DOHH2 (cell line): ENCODE measurements around the gene ATP13A3.
"Not testable (repeated sequence)": the region's sequence is repeated elsewhere in the genome, so short reads cannot be mapped to it uniquely, and the experiment has no call there.

Source experiments
- H3F3A ChIP-seq: fragments of 200-600 bp; sonication (generic), shearing (Covaris generic); 2 replicates; pipeline ENCODE4 v1.6.0; 2016; ENCODE audit warnings: antibody characterized with exemption, mild to moderate bottlenecking; ENCODE audit not compliant: control insufficient read depth, insufficient read depth
- H3K27ac ChIP-seq: fragments of 200-600 bp; sonication (generic); 2 replicates; pipeline ENCODE4 v1.5.1; 2014; ENCODE audit warnings: low read depth, mild to moderate bottlenecking, low read length, moderate library complexity
- H3K27me3 ChIP-seq: fragments of 200-600 bp; sonication (generic); 2 replicates; pipeline ENCODE4 v1.6.1; 2014; ENCODE audit warnings: mild to moderate bottlenecking, low read length, mixed read lengths; ENCODE audit not compliant: control insufficient read depth
- H3K36me3 ChIP-seq: fragments of 200-600 bp; sonication (generic); 2 replicates; pipeline ENCODE4 v1.6.1; 2014; ENCODE audit warnings: mild to moderate bottlenecking, low read length, moderate library complexity, mixed read lengths; ENCODE audit not compliant: control insufficient read depth
- H3K4me1 ChIP-seq: fragments of 200-600 bp; sonication (generic); 2 replicates; pipeline ENCODE4 v1.6.1; 2014; ENCODE audit warnings: mild to moderate bottlenecking, low read length, mixed read lengths; ENCODE audit not compliant: control insufficient read depth
- H3K4me2 ChIP-seq: fragments of 200-600 bp; sonication (generic); 2 replicates; pipeline ENCODE4 v1.6.0; 2014; ENCODE audit warnings: mild to moderate bottlenecking, low read length, moderate library complexity
- H3K4me3 ChIP-seq: fragments of 200-600 bp; sonication (generic); 2 replicates; pipeline ENCODE4 v1.5.1; 2014; ENCODE audit warnings: mild to moderate bottlenecking, low read length, mixed read lengths
- H3K79me2 ChIP-seq: fragments of 200-600 bp; sonication (generic); 2 replicates; pipeline ENCODE4 v1.6.1; 2014; ENCODE audit warnings: mild to moderate bottlenecking, low read length, mixed read lengths; ENCODE audit not compliant: control insufficient read depth
- H3K9me2 ChIP-seq: fragments of 200-600 bp; sonication (generic); replicated peaks from 2 replicates; pipeline ENCODE4 v1.6.1; 2014; ENCODE audit warnings: mild to moderate bottlenecking, low read length, mixed read lengths; ENCODE audit not compliant: control insufficient read depth
- H3K9me3 ChIP-seq: fragments of 200-600 bp; sonication (generic); 2 replicates; pipeline ENCODE4 v1.6.1; 2014; ENCODE audit warnings: antibody characterized with exemption, low read length, mixed read lengths; ENCODE audit not compliant: control insufficient read depth, insufficient read depth
- H4K20me1 ChIP-seq: fragments of 200-600 bp; sonication (generic); 2 replicates; pipeline ENCODE4 v1.6.0; 2014; ENCODE audit warnings: low read depth, mild to moderate bottlenecking, antibody characterized with exemption, low read length, moderate library complexity; ENCODE audit not compliant: control insufficient read depth, insufficient read depth
- EZH2phosphoT487 ChIP-seq: fragments of 200-600 bp; sonication (generic); IDR thresholded peaks from 2 replicates; pipeline ENCODE4 v1.6.1; 2017; ENCODE audit warnings: borderline replicate concordance, mild to moderate bottlenecking, antibody characterized with exemption, low read length, moderate library complexity, mixed read lengths
- TF ChIP-seq, protein P1 (sequence below): fragments of 200-600 bp; sonication (generic); IDR thresholded peaks from one replicate; pipeline ENCODE4 v1.5.1; 2014; ENCODE audit warnings: antibody characterized with exemption, mild to moderate bottlenecking, low read depth, low read length; ENCODE audit not compliant: poor library complexity, severe bottlenecking

The ATP13A3 gene

DNA sequence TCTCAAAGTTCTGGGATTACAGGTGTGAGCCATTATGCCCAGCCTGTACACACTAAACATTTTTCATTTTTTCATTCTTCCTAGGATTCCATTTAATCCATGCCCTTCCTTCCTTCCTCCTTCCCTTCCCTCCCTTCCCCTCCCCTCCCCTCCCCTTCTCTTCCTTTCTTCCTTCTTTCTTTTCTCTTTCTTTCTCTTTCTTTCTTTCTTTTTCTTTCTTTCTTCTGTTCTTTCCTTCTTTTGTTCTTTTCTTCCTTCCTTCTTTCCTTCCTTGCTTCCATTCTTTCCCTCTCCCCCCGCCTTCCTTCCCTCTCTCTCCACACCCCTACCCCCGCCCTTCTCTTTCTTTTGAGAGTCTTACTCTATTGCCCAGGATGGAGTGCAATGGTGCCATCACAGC is 40.9 kb upstream of the ATP13A3 start:
- no peak for TF ChIP-seq EZH2phosphoT487
- TF ChIP-seq, protein P1, sequence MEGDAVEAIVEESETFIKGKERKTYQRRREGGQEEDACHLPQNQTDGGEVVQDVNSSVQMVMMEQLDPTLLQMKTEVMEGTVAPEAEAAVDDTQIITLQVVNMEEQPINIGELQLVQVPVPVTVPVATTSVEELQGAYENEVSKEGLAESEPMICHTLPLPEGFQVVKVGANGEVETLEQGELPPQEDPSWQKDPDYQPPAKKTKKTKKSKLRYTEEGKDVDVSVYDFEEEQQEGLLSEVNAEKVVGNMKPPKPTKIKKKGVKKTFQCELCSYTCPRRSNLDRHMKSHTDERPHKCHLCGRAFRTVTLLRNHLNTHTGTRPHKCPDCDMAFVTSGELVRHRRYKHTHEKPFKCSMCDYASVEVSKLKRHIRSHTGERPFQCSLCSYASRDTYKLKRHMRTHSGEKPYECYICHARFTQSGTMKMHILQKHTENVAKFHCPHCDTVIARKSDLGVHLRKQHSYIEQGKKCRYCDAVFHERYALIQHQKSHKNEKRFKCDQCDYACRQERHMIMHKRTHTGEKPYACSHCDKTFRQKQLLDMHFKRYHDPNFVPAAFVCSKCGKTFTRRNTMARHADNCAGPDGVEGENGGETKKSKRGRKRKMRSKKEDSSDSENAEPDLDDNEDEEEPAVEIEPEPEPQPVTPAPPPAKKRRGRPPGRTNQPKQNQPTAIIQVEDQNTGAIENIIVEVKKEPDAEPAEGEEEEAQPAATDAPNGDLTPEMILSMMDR: no peak
- H4K20me1 ChIP-seq: no peaks in the 10 kb centered on the region
- no peaks in the 10 kb centered on the region for H3K9me2 ChIP-seq

DNA sequence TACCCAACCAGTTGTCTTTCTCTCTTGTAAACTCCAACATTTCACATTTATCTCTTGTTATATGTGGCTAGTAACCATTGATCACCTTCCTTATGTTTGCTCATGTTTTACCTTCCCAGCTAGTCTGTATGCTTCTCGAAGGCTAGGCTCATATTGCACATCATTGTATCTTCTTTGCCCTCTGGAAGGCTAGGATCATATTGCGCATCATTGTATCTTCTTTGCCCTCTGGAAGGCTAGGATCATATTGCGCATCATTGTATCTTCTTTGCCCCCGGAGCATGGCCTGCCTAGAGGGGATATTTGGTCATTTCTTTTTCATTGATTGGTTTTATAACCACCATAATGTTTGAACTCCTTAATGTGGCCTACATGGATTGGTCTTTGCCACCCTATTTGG is 39.4 kb upstream of the ATP13A3 start:
- no peak for TF ChIP-seq EZH2phosphoT487
- H3K27me3 ChIP-seq: peaks cover 3% of the 10 kb centered on the region
- no peaks in the 10 kb centered on the region for H3K79me2 ChIP-seq
- no peak overlapping the region for H3K4me3 ChIP-seq
- no peaks in the 10 kb centered on the region for H4K20me1 ChIP-seq
- H3F3A ChIP-seq: no peaks in the 10 kb centered on the region
- H3K36me3 ChIP-seq: no peaks in the 10 kb centered on the region
- no peak overlapping the region for H3K27ac ChIP-seq
- no peak overlapping the region for H3K4me2 ChIP-seq
- H3K9me2 ChIP-seq: no peaks in the 10 kb centered on the region
- no peaks in the 10 kb centered on the region for H3K9me3 ChIP-seq
- H3K4me1 ChIP-seq: peaks cover 3% of the 10 kb centered on the region

More for the DNA sequence above, 40.9 kb upstream of the ATP13A3 start:
- H3K4me3 ChIP-seq: no peak overlapping the region
- H3F3A ChIP-seq: no peaks in the 10 kb centered on the region
- peaks cover 3% of the 10 kb centered on the region for H3K4me1 ChIP-seq
- H3K27me3 ChIP-seq: no peaks in the 10 kb centered on the region
- H3K27ac ChIP-seq: no peak overlapping the region
- no peak overlapping the region for H3K4me2 ChIP-seq
- no peaks in the 10 kb centered on the region for H3K36me3 ChIP-seq
- H3K9me3 ChIP-seq: no peaks in the 10 kb centered on the region
- H3K79me2 ChIP-seq: no peaks in the 10 kb centered on the region

DNA sequence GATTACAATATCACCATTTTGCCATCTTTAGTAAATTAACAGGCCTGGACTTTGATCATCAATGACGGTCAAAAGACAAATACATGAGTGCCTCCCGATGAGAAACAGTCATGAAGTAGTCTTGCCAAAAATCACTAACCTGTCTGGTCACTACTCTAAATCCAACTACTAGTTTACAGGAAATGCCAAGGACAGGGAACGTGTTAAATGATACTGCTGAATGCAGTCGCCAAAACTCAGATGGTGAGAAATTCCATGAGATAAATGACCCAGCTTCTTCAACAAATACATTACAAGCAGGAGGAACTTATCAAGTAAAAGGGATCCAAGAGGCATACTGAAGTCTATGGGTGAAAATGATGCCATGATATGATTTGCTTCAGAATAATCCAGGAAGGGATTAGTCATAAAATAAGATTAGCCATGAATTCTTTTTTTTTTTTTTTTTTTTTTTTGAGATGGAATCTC is 35.8 kb upstream of the ATP13A3 start:
- peaks cover 3% of the 10 kb centered on the region for H3K4me1 ChIP-seq
- H3K79me2 ChIP-seq: no peaks in the 10 kb centered on the region
- H3K4me2 ChIP-seq: no peak overlapping the region
- no peak overlapping the region for H3K27ac ChIP-seq
- no peaks in the 10 kb centered on the region for H3F3A ChIP-seq
- TF ChIP-seq, protein P1: no peak
- TF ChIP-seq EZH2phosphoT487: no peak
- peaks cover 16% of the 10 kb centered on the region for H3K27me3 ChIP-seq
- no peaks in the 10 kb centered on the region for H3K36me3 ChIP-seq
- no peaks in the 10 kb centered on the region for H3K9me3 ChIP-seq
- H4K20me1 ChIP-seq: no peaks in the 10 kb centered on the region
- H3K4me3 ChIP-seq: no peak overlapping the region
- H3K9me2 ChIP-seq: no peaks in the 10 kb centered on the region

DNA sequence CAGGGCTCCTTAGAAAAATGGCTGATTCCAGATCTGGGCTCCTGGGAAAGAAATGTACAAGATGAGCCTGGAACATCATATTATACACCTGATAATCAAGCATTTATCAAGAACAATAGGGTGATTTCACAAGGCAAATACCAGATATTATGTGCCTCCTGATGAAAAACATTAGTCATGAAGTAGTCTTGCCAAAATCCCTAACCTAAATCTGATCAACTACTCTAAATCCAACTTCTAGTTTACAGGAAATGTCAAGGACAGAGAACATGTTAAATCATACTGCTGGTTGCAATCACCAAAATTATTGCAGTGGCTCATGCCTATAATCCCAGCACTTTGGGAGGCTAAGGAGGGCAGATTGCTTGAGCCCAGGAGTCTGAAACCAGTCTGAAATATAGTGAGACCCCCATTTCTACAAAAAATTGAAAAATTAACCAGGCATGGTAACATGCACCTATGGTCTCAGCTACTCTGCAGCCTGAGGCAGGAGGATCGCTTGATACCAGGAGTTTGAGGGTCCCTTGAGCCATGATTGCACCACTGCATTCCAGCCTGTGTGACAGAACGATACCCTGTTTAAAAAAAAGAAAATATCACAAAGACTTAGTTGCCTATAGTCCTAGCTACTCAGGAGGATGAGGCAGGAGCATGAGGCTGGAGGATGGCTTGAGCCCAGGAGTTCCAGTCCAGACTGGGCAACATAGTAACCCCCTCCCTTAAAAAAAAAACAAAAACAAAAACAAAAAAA is 34.9 kb upstream of the ATP13A3 start:
- H3K36me3 ChIP-seq: no peaks in the 10 kb centered on the region
- no peaks in the 10 kb centered on the region for H3K9me2 ChIP-seq
- no peaks in the 10 kb centered on the region for H3K9me3 ChIP-seq
- H3K4me2 ChIP-seq: no peak overlapping the region
- no peaks in the 10 kb centered on the region for H3K4me1 ChIP-seq
- H3K27ac ChIP-seq: no peak overlapping the region
- H3F3A ChIP-seq: no peaks in the 10 kb centered on the region
- H3K4me3 ChIP-seq: no peak overlapping the region
- H3K27me3 ChIP-seq: peaks cover 16% of the 10 kb centered on the region
- no peaks in the 10 kb centered on the region for H3K79me2 ChIP-seq
- TF ChIP-seq, protein P1: no peak
- TF ChIP-seq EZH2phosphoT487: no peak
- H4K20me1 ChIP-seq: no peaks in the 10 kb centered on the region

DNA sequence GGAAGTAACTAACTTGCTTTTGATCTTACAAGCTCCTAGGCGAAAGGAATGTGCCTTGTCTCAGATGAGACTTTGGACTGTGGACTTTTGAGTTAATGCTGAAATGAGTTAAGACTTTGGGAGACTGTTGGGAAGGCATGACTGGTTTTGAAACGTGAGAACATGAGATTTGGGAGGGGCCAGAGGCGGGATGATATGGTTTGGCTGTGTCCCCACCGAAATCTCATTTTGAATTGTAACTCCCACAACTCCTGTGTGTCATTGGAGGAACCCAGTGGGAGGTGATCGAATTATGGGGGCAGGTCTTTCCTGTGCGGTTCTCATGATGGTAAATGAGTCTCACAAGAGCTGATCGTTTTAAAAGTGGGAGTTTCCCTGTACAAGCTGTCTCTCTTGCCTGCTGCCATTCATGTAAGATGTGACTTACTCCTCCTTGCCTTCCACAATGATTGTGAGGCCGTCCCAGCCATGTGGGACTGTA is 33.9 kb upstream of the ATP13A3 start:
- not testable (repeated sequence) for H3K9me3 ChIP-seq, H3K36me3 ChIP-seq, H3K4me3 ChIP-seq, H3K4me1 ChIP-seq, H3K9me2 ChIP-seq, H3K79me2 ChIP-seq, H3F3A ChIP-seq, H4K20me1 ChIP-seq, H3K4me2 ChIP-seq, H3K27ac ChIP-seq
- H3K27me3 ChIP-seq: peaks cover 16% of the 10 kb centered on the region
